NCI-H2081 treated with DMSO at 0.1 percent for 48 hours (cell line): ENCODE results near the gene LZTS3.
"Not testable (repeated sequence)": the region's sequence is repeated elsewhere in the genome, so short reads cannot be mapped to it uniquely, and the experiment has no call there.

Experiments used
- DNase-seq: peaks from one replicate; lab custom pipeline; 2025; lab: John Stamatoyannopoulos, UW

Gene LZTS3

DNA sequence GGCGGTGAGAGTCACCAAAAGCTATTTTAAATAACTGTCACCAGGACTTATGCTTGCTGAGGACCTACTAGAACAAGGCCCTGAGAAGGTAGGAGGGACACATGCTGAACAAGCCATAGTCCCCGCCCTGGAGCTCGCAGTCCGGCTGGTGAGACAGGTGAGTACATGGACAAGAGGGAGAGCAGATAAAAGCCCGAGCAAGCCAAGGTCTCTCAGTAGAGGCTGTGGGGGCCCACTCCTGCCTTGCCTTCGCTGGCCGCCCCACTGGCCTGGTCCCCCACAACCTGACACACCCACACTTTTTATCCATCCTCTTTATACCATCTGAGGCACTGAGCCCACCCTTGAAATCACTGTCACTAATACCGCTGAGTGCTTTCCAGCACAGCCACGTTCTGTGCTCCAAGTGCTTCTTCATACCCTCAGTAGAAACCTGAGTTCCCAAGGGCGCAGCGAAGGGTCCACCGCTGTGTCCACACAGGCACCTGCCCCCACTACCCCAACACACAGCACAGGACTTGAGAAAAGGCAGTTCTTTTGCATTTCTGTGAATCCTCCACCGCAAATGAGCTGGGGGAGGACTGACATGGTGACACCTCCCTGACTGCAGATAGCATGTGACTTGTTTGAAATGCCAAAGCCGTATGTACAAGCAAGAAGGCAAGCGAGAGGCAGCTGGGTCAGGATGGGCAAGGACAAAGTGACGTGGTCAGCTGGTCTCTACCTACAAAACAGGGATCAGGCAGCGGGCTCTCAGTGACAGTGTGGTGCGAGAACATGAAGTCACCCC, 19.1 kb upstream of the LZTS3 start:
- no peak for DNase-seq

DNA sequence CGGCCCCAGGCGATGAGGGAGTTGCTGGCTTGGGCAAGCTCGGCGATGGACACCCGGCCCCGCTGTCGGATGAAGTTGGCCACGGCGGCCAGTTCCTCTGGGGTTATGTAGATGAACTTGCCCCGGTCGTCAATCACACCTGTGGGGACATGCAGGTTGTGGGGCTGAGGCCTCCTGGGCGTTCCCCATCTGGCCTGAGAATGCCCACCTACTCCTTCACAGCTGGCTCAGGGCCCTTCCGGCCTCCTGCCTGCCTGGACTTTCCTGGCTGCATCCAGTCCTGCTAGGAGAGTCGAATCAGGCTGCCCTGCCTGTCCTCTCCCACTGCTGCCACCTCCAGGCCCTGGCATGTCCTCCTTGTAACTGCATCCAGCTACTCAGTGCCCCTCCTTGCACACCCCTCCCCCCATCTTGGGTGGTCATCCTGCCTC, 17.3 kb upstream of the LZTS3 start:
- no peak for DNase-seq

DNA sequence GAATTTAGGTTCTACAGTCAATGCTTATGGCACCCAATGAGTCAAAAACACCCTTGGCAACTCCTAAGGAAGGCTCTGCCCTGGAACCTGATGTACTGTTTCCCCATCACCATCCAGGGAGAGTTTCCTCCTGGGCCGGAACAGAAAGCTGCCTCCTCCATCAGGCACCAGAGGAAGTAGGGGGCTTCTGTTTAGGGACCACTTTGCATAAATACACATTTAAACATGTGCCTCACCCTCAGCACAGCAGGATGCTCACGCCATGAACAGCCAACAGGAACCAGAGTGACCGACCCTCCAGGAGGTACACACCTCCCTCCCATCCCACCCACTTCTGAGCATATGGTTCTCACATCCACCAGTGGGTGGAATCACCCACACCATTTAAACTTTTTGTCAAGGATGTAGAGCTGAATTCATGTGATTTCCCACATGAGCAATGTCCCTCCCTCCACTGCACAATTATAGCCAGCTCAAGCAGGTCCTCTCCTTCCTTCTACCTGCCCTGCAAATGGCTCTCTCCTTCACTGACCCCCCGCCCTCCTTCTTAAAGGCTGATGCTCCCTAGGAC, 16.3 kb upstream of the LZTS3 start:
- no peak for DNase-seq

DNA sequence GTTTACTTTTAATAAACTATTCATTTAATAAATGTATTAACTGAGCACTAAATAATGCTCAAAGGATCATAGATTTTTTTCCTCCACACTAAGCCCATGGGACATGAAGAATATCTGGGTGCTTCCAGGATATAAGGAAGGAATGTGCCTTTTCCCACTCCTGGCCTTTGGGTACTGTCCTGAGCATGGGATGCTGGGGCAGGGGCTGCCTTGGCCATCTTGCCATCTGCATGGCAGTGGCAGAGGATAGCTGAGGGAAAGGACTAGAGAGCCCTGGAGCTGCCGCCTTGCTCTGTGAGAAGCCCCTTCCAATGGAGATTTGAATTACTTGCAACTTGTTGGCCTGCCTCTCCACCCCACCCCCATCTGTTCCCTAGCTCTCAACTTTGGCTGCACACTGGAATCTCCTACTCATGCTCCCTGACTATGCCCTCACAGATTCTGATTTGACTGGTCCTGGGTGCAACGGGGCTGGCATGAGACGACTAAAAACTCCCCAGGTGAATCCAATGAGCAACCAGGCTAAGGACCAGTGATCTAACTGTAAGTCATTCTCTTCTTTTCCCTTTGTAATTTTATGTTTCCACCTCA, 15.6 kb upstream of the LZTS3 start:
- no peak for DNase-seq

DNA sequence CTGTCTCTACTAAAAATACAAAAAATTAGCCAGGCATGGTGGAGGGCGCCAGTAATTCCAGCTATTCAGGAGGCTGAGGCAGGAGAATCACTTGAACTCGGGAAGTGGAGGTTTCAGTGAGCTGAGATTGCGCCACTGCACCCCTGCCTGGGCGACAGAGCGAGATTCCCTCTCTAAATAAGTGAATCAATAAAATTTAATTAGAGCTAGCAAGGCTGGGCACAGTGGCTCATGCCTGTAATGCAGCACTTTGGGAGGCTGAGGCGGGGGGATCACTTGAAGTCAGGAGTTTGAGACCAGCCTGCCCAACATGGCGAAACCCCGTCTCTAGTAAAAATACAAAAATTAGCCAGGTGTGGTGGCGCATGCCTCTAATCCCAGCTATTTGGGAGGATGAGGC, 14.5 kb upstream of the LZTS3 start:
- not testable (repeated sequence) for DNase-seq

DNA sequence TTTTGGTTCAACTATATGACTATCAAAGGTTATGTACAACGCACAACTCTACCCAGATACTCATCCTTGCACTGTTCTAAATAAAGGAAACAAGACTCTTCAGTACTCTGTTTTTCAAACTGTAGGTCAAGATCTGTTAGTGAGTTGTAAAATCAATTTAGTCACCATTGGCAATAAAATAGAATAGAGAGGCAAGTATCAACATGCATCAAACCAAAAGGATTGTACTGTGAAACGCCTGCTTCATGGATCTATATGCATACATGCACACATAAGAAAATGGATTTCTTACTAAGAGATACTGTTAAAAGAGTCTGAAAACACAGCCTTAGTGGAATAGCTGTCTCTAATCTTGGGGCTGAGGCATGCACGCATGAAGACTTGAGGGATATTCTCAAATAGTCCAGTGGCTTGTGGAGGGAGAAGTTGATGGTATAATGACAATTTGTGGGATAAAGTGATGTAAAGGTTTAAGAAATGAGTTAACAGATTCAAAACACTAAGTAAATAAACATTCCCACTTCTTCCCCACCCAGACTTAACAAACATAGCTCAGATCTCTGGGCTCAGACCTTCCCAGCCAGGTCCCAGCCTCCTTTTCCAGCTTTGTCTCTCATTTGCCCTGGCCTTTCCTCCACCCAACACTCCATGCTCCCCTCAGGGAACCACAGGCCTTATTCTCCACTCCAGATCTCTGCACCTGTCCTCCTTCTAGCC, 10.7 kb upstream of the LZTS3 start:
- DNase-seq, result no peak

DNA sequence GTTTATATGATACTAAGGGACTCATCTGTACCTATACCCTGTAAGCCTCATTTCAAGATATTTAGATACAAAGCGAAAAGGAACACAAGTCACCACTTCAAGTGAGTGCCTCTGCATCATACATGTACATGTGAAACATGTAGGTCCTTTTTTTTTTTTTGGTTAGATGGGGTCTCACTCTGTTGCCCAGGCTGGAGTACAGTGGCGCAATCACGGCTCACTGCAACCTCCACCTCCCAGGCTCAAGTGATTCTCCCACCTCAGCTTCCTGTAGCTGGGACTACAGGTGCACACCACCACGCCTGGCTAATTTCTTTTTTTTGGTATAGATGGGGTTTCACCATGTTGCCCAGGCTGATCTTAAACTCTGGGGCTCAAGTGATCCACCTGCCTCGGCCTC, 9.1 kb upstream of the LZTS3 start:
- DNase-seq, result not testable (repeated sequence)

DNA sequence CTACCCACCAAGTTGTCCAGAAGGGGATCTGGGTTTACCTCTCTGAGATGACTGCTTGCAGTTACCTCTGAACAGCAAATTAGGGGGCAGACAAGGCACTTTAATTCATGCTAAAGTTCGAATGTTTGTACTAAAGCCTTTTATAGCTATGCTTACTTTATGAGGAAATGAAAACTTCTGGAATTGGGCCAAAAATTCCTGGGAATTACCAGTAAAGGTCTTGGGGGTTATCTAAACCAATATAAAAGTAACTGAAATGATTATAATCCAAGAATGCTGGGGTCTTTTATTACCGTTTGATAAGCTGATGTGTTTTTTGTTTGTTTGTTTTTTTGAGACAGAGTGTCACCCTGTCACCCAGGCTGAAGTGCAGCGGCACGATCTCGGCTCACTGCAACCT, 7.9 kb upstream of the LZTS3 start:
- DNase-seq, result no peak

DNA sequence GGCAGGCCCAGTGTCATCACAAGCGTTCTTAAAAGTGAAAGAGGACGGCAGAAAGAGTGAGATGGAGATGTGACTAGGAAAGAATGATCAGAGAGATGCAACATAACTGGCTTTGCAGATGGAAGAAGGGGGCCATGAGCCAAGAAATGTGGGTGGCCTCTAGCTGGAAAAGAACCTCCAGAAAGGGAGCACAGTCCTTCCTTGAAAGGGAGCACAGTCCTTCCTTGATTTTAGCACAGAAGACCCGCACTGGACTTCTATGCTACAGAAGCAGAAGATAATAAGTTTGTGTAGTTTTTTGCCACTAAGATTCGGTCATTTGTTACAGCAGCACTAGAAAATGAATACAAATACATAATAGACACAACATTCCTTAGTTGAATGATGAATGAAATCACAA, 7.0 kb upstream of the LZTS3 start:
- no peak for DNase-seq

DNA sequence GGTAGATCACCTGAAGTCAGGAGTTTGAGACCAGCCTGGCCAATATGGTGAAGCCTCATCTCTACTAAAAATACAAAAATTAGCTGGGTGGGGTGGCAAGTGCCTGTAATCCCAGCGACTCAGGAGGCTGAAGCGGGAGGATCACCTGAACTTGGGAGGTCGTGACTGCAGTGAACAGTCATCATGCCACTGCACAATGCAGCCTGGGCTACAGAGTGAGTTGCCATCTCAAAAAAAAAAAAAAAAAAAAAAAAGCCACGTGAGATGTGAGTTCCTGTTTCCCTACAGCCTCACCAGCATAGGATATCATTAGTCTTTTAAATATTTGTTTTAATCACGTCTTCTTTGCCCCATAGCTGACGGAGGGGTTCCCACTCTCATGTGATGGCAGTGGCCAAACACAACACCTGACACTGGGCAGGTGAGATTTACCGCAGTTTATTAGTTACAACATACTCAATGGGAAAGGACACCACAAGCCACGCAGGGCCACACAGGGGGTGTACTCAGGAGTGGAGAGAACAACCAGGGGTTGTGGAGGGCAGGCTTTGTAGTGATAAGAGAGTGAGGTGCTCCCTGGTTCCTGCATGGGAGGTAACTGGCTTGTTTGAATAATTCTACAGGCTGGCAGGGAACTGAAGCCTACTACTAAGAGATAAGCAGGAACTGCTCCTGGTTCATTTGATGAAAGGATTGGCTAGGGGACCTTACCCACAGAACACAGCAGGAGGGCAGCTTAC, 4.6 kb upstream of the LZTS3 start:
- DNase-seq, result no peak

DNA sequence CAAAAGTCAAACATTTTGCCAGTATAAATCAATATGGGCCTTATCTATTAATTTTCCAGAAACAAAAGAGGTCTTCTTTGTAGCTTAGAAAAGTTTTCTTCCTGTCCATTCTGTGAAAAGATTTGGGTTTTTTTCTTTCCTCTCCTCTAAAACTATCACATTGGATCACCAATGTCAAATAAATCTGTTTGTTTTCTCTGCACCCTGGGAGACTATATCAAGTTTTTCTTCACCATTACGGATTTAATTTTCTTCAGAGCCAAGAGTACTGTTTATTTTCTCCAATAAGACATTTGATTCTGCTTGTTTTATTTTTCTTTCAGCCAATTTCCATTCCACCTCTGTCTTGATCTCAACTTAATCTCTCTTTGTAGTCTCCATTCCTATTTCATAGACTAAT, 1.9 kb upstream of the LZTS3 start:
- DNase-seq, result no peak

DNA sequence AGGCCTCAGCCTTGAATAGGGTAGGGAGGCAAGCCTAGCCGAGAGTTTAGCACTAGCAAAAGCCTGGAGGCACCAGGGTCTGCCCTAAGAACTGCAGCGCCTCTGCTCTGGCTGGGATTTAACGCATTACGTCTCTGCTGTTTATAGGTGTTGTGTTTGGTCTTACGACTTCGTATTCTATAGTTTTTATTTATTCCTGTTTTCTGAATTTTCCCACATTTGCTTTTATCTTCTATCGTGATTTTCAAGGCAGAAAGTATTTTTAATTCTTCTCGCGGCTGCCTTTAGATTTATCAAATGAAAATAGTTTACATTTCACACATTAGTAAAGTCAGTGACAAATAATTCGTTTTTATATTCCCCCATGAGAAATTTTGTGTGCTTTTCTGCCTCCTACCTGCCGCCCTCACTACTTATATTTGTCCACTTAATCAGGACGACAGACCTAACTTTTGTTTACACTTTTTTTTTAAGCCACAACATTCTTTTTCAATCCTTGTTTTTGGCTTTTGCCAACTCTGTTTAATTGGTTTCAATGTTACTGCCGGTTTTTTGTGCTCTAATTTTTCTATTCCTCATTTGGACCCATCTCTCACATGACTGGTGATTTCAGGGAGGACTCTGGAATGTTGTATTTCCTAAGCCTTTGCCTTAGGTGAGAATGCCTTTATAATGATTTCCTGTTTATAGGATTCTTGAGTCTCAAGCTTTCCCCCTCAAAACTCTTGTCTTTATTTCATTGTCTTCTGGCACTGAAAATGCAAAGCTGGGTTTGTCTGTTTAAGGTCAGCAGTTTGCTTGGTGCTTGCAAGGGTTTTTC, 1.3 kb upstream of the LZTS3 start:
- DNase-seq, result no peak

DNA sequence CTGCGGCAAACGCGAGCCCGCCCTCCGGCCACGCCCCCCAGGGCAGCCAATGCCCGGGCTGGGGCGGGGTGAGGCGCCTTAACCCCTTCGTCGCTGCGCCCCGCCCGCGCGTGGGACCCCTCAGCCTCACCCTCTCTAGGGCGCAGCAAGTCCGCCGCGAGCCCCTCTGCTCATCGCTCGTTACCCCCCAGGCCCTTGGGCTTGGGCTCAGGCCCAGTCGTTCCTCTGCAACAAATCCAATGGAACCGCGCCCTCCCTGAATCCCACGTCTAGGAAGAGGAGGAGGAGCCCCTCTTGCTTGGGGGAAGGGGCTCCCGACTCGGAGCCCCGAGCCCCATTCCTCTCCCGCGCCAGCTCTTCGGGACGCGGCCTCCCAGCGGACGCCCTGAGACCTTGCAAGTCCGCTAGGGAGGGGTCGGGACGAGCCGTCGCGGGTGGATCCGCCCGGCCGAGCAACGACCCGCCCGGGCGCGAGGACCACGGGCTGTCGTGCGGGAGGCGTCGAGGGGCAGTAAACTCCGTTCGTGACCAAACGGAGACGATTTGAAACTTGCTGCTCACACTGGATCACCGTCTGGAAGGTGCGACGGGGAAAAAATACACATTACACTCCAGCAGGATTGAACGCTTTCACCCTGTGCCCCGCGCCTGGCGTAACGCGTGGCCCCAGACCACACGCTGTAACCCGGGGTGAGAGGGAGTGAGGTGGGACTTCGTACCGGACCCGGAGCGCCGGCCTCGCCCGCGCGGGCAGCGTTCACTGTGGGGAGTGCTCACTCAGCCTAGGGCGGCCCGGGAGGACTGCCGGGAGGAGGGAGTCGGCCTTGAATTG, 477 bp upstream of the LZTS3 start:
- DNase-seq, result no peak

DNA sequence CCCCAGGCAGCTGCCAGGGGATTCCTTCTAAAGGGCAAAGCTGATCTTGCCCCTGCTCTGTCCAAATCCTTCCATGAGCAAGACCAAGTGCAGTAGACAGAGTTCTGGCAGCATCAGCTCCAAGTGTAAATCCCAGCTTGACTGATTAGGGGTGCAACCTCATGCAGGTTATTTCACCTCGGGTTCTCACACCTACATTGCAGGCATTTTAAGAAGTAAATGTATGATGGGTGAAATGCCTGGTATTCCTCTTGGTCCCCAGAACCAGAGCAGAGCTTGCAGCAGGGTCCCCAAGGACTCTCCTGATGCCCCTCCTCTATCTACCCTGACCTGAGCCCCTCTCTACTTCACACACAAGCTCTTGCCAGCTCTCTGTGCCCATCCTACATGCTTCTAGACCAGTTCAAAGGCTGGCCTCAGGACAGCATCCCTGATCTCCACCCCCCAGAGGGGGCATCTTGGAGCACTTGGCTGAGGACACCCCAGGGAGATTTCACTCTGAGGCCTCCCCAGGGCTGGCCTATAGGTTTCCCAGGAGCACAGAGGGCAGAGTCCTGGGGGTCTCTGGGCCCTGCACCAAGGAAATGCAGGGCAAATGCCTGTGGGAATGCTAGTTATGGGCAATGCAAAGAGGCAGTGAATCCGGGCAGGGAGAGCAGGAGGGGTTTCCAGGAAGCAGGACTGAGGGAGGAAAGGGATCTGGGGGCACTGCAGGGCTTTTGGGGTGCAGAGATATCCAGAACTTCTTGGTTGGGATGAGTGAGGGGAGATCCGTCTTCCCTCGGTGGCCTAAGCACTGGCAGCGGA, 1.0 kb downstream of the LZTS3 start:
- DNase-seq, result no peak

DNA sequence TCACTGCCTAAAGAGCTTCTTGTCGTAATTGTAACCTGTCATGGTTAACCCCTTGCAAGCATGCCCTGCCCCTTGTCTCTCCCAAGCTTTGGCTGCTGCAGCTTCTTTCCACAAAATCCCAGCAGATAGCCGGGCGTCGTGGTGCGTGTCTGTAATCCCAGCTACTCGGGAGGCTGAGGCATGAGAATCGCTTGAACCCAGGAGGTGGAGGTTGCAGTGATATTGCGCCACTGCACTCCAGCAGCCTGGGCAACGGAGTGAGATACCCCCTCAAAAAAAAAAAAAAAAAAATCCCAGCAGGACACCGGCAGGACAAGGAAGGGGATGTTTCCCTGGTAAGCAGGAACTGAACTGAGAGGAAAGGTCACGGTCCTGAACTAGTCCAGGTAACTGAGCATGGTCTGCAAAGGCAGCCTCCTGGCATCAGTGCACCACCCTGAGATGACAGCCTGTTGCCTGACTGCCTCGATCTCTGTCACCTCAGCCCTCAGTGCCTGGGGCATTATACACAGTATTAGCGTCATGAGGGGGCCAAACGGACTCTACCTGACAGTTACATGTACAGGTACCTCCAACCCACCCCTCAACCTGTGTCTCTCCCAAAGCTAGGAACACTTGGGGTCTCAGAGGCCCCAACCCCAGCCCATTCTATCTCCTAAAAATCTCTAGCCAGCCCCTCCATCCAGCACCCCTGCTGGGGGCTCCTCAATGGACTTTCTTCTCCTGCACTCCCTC, 1.8 kb downstream of the LZTS3 start:
- no peak for DNase-seq

DNA sequence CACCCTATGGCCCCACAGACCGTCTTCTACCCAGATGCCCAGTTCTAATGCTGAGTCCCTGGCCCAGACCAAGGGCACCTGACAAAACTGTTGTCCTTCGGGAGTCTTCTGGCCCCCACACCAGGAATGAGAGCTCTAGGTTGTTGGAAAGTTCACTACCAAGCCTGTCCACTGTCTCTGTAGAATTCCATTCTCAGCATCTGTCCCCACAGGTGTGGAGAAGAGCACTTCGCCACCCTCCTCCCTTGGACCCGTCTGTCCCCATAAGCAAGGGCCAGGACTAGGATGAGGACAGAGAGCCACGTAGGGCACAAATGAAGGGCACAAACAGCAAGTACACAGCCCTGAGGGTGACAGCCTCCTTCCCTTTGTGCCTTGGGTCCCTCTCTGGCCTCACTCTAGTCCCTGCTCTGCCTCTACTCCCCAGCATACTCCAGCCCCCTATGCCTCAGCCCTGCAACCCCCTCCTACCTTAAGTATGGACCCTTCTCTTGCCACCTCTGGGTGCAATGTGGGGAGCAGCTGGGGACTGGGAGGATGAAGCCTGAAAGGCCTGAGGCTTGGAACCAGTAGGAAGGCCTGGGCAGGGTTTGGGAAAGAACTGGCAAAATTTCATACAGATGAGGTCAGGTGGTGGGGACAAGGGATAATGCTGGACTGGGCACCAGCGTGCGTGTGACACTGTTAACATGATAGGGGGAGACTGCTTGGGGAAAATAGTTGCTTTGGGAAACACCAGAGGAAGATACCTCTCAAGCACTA, 4.3 kb downstream of the LZTS3 start:
- no peak for DNase-seq

DNA sequence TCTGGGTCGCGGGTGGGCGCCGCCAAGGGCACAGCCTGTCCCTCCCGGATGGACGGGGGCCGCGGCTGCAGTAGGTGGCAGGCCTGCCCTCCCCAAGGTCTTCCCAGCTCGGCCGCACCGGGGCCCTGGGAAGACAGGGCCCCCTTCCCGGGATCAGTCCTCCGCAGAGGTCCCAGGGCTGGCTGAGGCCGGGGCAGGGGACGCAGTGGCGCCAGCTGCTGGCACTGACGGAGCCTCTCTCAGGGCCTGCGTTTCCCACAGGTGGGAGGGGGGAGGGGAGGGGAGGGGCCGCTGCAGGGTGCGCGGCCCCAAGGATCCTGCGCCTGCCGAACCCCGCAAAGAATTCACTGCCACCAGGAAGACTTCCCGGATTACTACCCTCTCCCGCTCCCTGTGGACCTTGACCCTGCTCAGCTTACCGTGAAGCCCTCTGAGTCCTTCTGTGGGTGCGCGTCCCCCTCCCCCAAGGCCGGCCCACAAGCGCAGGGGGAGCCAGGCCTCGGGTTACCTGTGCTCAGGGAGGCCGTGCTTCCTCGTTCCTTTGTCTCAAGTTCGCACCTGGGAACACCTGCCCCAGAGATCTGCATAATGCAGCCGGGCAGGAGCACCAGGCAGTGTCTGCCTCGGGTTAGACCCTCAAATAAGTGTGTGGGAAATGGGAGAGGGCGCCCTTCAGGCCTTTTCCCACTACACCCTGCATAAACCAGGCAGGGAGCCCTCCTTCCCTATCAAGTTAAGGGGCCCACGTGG, 5.1 kb downstream of the LZTS3 start:
- DNase-seq, result no peak

DNA sequence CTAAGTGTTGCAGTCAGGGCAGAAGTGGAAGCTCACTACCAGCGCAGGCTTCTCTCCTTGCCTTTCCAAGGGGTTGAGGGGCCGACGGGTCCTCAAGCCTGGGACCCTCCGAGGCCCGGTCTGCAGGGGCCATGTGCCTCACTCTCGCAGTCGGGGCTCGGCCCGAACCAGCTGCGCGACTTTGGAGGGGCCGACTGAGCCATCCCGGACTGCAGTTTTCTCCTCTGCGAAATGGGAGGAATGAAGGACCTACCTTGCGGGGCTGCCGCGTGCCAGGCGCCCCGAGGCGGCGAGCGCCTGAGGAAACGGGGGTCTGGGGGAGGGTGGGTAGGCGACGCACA, 5.6 kb downstream of the LZTS3 start:
- no peak for DNase-seq
